DMS153 (cell line): ENCODE results near the gene FBXW5.

Source experiments
- DNase-seq: peaks from one replicate; lab custom pipeline; 2025; lab: John Stamatoyannopoulos, UW

Gene FBXW5, protein sequence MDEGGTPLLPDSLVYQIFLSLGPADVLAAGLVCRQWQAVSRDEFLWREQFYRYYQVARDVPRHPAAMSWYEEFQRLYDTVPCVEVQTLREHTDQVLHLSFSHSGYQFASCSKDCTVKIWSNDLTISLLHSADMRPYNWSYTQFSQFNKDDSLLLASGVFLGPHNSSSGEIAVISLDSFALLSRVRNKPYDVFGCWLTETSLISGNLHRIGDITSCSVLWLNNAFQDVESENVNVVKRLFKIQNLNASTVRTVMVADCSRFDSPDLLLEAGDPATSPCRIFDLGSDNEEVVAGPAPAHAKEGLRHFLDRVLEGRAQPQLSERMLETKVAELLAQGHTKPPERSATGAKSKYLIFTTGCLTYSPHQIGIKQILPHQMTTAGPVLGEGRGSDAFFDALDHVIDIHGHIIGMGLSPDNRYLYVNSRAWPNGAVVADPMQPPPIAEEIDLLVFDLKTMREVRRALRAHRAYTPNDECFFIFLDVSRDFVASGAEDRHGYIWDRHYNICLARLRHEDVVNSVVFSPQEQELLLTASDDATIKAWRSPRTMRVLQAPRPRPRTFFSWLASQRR

DNA sequence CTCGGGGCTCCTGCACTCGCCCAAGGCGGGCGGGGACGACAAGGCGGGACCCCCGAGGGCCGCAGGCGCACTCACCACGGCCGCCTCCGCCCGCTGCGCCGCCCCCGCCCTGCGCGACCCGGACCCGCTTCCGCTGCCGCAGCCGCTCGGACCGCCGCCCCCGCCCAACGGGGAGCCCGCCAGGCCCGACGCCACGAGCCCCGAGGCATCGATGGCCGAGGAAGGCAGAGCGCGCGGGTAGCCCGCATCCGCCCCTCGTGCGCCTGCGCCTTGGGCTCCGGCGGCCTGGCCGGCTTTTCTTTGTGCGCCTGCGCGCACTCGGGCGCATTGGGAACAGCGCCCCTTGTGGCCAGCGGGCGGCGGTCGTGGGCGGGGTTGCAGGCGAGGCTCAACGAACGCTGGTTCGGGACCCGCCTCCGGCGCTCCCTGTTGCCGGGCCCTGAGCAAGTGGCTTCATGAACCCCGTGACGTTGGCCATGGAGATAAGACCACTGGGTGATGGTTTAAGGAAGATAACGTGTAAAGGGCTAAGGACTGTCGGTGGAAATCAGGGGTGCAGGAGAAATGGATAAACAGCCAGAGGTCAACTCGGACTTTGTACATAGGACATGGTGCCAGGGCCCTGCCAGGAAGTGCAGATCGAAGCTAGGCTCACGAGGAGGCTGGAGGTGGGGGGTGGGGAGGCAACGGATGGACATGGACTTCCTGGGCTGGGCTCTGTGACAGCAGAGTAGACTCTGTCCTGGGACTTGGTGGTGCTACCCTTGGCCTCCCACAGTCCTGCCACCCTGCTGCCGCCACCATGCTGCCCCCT lies at the start of gene FBXW5, which contains the start of gene C8G:
TSS of gene FBXW5 (minus strand) at position 220 of the 814 bp plus-strand sequence. CDS start 655 bp downstream, outside the sequence.
TSS of gene C8G (plus strand) at position 725 of the 814 bp plus-strand sequence. CDS start at position 803, 78 bp downstream.
- peak; percentile 82 for DNase-seq

DNA sequence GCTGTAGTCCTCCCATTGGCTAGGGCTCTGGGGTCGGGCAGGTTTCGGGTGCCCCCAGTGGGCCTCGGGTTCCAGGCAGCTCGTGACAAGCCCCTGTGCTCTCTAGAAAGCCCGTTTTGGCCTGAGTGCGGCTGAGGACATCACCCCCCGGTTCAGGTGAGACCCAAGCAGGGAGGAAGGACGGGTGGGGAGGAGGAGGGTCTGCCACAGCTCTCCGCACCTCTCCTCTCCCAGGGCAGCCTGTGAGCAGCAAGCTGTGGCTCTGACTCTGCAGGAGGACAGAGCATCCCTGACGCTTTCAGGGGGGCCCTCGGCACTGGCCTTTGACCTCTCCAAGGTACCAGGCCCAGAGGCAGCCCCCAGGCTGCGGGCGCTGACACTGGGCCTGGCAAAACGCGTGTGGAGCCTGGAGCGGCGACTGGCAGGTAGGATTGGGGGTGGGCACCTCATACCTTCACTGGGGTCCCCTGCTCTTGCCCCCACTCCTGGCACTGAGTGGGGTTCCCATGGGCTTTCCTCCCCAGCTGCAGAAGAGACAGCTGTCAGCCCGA lies 48.4 kb upstream of the FBXW5 start:
- no peak for DNase-seq

DNA sequence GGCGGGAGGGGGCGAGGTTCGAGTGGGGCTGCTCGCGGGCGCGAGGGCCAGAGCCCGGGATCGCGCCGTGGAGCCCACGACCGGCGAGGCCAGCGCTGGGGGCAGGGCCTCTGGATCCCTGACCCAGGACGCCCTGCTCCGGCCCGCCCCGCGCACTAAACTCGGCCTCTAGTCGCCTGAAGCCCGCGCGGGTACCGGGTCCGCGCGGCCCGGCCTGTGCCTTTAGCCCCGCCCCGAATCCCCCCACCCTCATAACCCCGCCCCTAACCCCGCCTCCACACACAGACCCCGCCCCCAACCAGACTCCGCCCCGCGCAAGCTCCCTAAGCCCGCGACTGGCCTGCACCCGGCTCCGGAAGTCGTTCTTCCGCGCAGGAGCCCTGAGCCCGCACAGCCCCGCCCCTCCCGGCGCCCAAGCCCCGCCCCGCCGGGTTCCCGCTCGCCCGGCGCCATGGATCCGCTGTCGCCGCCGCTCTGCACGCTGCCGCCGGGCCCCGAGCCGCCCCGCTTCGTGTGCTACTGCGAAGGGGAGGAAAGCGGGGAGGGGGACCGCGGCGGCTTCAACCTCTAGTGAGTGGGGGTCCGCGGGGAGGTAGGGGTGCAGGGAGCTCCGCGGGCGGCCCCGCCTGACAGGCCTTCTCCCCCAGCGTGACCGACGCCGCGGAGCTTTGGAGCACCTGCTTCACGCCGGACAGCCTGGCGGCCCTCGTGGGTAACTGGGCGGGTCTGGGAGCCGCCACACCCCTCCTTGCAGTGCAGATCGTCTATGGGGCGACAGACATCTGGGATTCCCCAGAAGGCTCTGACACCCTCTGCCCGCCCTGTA lies 47.7 kb upstream of the FBXW5 start, which contains the start of gene PAXX:
TSS of gene PAXX (plus strand) at position 430 of the 826 bp plus-strand sequence. CDS start at position 452, 22 bp downstream.
- DNase-seq = peak; percentile 76

DNA sequence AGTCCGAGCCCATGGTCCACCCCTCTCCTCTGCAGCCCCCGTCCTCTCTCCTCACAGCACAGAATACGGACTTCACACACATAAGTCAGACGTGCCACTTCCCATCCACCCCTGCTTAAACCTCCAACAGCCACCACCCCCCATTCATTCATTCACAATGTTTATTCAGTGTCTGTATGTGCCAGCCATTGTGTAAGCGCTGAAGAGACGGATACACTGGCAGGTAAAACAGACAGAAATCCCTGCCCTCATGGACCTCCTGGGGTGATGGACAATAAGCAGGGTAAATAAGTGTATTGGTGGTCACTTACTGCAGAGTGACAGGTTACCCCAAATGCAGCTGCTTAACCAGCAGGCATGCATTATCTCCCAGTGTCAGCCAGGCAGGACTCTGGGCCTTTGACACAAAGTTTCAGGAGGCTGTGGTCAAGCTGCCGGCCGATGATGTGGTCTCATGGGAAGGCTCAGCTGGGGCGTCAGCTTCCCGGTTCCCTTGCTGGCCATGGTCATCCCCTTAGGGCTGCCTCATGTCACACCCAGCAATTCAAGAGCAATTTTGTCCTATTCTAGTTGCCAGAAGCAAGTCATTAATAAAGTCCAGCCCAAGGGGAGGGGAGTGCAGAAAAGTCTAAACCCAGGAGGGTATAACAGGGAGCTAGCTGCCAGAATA lies 45.8 kb upstream of the FBXW5 start:
- DNase-seq = peak; percentile 83

DNA sequence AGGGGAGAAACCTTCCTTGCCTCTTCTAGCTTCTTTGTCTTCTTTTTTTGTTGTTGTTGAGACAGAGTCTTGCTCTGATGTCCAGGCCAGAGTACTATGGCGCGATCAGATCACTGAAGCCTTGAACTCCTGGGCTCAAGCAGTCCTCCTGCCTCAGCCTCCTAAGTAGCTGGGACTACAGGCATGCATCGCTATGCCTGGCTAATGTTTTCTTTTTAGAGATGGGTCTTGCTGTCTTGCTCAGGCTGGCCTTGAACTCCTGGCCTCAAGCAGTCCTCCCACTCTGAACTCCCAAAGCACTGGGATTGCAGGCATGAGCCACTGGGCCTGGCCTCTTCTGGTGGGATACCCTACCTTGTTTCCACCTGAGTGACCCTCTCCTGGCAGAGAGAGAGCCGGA lies 44.3 kb upstream of the FBXW5 start:
- no peak for DNase-seq

DNA sequence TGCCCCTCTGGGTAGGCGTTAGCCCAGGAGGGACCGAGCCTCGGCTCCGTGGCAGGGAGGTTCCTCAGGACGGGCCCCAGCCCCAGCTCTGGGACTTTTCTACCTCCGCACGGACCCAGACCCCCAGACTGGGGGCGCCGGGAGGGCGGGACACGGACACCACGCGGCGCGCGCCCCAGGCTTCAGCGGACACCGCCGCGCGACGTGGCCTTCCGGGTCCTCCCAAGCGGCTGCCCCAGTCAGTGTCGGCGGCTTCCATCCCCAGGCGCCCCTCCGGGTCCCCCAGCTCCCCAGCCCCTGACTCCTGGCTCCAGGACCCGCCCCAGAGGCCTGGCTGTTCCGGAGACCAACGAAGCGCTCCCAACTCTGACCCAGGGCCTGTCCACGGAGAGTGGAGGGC lies 41.3 kb upstream of the FBXW5 start:
- DNase-seq = no peak

DNA sequence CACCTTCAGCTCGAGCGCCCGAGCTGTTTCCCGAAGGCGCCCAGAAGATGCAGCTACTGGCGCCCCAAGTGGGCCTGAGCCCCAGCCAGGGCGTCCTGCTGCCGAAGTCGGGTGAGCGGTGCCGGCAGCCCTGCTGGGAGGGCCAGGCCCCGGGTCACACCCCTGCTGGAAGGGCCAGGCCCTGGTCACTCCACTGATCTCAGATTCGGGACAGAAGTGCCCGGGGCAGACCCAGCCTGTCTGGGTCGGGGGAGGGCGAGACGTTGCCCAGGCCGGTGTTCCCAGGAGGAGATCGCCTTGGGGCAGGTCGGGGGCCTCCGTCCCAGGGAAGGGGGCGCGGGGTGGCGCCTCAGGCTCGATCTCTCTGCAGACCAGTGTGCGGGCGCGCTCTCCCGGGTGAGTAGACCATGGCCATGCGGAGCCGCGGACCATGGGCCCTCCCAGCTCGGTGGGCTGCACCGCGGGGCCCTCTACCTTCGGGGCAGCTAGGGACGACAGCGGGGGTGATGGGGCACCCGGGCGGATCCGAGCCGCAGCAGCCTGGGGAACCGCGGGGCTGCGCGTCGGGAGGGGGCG lies 40.6 kb upstream of the FBXW5 start:
- no peak for DNase-seq

DNA sequence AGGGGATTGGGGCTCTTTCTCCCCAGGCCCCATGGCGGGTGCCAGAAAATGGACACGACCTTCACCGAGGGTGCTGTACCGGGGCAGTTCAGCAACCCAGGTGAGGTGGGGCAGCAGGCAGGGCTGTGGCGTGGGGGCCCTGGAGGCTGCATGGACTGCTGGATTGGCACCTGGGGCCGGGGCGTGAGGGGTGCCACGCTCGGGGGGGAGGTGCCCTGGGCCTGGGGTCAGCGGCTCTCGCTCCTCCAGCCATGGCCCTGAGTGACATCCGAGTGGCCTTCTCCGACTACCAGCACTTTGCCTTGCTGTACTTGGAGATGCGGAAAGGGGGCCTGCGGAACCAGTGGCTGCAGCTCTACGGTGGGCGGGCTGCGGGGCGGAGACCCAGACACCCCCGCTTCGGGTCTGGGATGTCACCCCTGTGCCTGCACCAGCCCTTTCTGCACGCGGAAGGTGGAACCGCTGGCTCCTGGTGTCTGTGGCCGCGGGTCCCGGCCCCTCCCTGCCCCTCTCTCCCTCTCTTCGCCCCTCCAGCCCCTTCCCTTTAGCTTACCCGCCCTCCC lies 40.0 kb upstream of the FBXW5 start:
- DNase-seq = no peak

DNA sequence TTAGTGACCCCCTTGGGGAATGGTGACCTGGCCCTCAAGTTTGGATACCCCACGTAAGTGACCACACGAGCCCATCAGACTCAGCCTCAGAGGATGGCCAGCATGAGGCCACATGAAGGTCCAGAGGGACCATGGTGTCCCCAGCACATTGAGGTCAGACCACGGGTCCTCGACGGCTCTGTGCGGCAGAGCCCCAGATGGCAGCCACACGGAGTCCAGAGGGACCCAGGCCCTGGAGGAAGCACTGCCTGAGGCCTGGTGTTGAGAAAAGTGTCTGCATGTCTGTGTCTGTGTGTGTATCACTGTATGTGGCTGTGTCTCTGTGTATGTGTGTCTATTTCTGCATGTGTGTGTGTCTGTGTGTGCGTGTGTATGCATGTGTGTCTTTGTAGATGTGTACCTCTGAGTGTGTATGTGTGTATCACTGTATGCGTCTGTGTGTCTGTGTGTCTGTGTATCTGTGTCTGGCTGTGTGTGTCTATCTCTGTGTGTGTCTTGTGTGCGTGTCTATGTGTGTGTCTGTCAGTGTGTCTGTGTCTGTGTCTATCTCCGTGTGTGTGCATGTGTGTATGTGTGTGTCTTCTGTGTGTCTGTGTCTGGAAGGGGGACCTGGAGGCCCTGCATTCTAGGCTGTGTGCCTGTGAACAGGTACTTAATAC lies 39.2 kb upstream of the FBXW5 start:
- DNase-seq = no peak

DNA sequence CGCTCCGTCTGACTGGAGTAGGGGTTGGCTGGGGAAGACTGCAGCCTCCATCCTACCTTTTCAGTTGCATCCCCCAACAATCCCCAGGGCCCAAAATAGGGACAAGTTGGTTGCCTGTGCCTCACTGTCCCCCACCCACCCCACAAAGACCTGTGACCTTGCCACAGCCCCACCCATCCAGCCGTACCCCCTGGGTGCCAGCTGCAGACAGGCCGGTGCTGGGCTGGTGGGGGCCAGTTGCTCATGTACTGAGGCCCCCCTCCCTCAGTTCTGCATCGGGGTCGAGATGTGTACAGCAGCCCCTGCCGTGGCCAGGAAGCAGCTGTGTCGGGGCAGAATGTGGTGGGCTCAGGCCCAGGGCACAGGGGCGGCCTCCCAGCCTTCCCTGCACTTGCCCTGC lies 38.6 kb upstream of the FBXW5 start:
- DNase-seq = no peak

DNA sequence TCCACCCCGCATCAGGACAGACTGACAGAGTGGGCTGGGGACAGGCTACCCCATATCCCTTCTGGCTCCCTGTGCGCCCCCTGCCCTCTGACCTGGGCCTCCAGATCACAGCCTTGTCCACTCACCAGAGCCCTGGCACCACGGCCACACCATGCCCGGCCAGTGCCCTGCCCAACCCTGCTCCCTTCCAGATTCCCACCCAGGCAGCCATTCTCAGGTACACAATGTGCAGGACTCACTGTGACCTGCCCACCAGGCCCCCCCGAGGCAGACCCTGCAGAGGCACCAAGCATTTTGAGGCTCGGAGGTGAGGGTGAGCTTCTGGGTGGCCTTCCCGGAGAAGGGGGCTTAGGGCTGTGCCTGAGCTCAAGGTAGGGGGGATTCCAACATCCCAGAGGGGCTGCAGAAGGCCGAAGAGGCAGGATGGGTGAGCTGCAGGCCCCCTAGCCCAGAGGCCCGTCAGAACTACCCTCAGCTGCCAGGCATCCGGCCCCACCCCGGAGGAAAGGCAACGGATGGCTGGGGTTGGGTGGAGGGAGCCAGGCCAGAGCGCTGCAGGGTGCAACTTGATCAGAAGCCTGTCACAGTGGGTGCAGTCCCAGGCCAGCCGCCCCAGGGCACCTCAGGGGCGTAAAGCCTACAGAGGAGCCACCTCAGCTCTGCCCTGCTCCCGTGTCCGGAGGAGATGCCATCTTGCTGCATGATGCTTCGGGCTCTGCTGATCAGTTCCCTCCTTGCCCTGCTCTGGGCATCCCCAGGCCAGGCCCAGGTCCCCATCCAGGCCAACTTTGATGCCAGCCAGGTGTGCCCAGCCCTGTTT lies 37.9 kb upstream of the FBXW5 start, which contains the start of gene LCNL1:
TSS of gene LCNL1 (plus strand) at position 762 of the 820 bp plus-strand sequence. CDS start 594 bp downstream, outside the sequence.
- DNase-seq = no peak

DNA sequence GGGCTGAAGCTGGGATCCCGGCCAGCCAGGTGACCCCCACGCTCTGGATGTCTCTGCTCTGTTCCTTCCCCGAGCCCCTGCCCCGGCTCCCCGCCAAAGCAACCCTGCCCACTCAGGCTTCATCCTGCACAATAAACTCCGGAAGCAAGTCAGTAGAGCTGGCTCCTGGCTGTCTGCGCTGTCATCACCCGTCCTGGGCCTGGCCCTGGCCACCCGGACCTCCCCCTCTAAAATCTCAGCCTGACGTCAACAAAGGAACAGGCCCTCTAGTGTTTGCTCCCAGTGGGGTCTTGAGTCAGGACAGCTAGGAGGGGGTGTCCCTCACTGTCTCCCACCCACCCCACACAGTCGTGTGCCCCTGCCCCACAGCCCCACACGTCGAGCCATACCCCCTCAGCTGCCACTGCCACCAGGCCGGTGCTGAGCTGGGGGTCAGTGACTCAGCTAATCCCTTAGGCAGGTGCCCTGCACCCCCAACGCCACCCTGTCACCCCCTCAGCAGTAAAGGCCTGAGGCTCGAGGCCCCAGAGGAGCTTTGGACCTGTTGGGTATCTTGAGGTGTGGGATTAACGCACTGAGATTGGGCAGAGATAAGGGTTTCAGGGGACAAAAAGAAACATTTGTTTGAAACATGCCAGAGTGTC lies 37.2 kb upstream of the FBXW5 start:
- DNase-seq = no peak

DNA sequence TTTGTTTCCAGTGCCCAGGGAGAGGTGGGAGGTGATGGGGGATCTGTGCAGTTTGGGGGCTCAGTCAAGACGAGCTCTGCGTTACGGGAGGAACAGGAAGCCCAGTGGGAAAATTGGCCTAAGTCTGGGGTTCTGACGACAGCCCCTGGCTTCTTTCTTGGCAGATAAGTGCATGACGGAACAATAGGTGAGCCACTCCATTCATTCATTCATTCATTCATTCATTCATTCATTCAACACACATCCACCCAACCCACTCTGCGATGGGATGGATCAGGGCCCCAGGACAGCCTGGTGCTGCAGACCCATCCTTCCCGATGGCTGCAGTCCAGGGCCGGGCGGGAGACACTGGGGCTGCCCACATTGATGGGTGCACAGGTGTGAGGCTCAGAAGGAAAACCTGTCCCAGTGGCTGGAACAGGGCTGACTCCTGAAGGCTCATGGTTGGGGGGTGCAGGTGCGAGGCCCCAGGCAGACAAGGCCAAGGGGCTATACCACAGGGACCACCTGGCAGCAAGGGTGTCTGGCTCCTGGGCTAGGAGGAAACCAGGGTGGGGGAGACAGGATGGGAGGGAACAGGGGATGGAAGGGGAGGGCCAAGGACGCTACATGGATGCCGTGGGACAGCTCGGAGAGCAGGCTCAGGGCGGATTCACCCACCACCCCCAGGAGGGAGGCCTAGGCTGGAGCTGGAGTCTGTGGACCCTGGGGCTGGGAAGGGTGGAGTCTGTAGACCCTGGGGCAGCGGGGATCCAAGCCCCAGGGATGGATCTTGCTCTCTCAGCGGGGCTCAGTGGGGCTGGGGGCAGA lies 36.3 kb upstream of the FBXW5 start:
- DNase-seq = no peak

DNA sequence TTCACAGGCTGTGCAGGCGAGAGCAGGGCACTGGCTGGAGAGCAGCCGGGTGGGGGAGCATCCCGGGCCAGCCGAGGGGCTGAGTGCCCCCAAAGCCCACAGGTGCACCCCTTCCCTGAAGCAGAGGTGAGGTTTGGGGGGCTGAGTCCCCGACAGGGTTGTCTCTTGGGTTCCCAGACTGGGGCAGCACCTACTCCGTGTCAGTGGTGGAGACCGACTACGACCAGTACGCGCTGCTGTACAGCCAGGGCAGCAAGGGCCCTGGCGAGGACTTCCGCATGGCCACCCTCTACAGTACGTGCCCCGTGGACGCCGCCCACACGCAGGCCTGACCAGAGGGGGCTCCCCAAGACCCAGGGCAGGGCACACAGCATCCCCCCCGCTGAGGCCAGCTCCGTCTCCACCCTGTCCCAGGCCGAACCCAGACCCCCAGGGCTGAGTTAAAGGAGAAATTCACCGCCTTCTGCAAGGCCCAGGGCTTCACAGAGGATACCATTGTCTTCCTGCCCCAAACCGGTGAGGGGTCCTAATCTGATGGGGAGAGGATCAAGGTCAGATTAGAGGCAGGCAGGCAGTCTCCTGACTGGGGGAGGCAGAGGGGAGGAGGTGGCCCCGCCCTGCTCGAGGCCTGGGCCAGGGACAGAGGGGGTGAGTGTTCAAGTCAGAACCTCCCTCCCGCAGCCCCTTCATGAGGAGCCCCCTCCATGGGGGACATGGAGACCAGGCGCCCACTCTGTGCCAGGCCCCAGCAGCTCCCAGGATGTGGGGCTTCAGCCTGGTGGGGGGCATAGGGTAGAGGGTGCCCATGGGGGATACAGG lies 35.4 kb upstream of the FBXW5 start:
- no peak for DNase-seq

DNA sequence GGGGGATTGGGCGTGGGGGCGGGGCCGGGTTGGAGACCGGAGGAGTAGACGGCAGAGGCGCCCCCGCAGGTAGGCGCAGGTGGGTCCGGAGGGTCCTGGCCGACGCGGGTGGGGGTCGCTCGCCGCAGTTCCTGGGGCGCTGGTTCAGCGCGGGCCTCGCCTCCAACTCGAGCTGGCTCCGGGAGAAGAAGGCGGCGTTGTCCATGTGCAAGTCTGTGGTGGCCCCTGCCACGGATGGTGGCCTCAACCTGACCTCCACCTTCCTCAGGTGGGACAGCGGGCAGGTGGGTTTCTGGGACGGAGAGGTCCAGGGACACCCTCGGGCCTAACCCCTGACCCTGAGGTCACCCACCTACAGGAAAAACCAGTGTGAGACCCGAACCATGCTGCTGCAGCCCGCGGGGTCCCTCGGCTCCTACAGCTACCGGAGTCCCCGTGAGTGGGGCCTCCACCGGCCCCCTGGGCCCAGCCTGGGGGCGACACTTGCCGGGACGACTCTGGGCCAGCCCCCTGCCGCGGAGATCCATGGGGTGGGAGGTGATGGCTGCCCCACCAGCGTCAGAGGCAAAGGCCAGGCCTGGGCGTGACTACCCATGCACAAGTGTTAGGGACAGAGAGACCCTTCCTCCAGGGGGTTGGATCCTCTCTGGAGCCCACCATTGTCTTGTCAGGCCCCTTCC lies 34.5 kb upstream of the FBXW5 start:
- no peak for DNase-seq
